NCI-H2029 treated with DMSO at 0.1 percent for 48 hours (cell line): ENCODE data around the gene PPP6R2.

Experiments used
- DNase-seq: peaks from one replicate; lab custom pipeline; 2025; lab: John Stamatoyannopoulos, UW

Gene PPP6R2

DNA sequence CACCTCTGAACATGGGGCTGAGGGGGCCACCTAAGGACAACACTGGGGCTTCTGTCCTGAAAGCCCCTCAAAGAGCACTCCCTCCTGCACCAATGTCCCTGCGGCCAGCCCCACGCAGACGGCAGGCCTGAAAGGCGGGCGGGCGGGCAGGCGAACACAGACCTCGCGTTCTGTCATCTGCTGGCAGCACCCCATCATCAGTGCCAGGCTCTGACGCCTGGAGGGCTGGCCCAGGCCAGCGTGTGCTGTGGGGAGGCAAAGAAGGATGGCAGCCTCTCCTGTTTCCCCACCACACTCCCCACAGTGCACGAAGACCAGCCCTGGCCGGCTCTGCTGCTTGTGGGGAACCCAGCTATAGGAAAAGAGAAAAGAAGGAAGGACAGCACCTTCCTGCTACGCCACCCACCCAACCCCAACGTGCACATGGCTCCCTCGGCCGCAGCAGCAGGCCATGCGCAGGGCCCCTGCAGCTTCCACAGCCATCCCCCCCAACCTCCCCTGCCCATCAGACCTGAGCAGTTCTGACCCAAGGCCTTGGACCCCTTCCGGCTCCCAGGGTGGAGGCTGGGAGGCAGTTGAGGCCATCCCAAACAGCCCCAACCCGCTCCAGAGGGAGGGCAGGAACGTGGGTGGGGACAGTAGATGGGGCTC, 128.2 kb downstream of the PPP6R2 start:
- no peak for DNase-seq

DNA sequence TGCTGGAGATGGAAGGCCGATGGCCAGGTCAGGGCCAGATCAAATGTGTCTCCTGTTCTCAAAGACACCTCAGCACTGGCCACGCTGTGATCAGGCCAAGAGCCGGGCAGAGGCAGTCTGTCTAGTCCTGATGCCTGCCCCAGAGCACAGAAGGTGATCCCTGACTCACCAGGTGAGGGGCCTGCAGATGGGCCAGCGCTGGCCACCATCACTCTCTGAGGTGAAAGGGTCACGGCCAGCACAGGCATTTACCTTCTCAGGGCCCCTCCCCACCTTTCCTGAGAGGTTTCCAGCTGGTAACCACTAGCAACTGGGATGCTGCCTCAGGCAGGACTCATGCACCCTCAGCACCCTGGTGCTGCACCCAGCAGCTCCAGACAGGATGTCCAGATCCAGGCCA, 128.8 kb downstream of the PPP6R2 start:
- no peak for DNase-seq

DNA sequence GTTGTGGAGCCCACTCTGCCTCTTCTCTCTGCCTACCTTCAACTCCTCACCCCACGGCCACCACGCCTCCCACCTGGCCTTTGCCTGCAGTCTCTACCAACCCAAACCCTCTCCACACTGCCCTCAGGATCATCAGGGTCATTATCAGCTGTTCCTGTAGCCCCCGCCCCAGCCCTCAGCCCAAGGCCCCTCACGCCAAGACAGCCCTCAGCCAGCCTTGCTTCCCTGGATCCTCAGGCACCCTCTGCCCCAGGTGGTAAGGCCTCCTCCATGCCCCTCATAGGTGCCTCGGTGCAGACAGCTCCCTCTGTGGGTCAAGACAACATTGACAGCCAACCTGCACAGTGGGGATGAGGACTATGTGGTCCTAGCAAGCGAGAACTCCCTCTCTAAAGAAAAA, 130.0 kb downstream of the PPP6R2 start:
- no peak for DNase-seq

DNA sequence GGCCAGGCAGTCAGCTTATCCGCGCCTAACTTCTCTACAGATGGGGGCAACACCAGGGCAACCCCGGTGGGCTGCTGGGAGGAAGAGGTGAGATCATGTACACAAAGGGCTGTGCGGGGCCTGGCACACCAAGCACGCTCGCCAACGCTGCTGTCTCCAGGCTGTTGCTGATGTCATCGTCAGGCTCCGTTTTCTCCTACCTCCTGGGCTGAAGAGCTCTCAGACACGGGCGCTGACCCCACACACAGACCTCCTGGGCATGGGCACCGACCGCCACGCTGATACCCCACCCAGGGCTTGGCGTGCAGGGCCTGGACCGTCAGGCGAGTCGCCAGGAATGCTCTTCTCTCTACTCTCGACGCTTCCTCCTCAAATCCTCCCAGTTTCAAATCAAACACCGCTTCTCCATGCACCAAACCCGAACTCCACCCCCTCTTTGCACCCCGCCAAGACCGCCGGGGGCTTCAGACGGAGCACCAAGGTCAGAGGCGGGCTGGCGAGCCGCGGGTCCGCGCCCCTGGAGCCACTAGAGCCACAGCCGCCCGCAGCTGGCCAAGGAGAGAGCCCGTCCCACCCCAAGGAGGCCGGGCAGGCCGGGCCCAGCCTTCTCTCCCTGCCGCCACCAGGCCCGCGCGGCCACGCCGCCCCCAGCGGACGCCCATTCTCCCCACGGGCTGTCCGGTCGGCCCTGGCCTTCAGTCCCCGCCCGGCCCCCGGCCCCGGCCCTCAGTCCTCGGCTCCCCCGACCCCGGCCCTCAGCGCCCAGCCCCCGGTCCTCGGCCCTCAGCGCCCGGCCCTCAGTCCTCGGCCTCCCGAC, 130.9 kb downstream of the PPP6R2 start:
- no peak for DNase-seq

DNA sequence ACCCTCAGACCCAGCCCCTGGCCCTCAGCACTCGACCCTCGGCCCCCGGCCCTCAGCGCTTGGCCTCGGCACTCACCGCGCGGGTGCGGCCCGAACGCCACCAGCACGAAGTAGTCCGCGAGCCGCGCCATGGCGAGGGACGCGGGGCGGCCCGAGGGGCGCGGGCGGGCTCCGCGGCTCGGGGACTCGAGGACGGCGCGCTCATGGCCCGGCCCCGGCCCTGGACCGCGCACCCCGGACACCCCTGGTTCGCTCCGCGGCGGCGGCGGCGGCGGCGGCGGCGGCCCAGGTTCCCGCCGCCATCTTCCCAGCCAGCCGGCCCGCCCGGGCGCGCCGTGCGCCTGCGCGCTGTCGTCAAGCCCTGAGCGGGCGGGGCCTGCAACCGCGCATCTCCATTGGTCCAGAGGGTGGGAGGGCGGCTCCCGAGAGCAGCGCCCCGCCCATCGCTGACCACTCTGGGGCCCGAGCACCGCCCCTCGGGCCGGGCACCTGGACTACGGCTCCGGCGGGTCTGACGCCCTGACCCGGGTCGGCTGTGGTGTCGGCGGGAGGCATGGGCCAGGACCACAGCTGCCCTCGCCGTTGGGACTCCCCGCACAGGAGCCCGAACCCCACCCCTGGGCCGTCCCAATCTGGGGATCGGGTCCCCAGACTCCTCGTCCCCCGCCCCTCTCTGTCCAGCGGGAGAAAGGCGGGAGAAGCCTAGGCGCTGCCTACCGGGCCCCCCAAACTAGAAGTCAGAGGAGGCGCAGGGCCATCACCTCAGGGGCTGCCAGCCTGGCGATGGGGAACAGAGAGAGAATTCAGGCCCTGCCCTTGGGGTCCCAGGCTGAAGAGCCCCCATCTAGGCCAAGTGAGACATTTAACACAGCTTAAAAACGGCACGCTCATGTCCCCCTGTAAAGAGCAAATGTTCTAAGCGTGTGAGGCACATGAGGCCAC, 131.9 kb downstream of the PPP6R2 start, which contains the start of gene SBF1:
TSS of gene SBF1 (minus strand) at position 326 of the 942 bp plus-strand sequence. CDS start at position 131, 195 bp downstream.
- DNase-seq: peak; percentile 36

DNA sequence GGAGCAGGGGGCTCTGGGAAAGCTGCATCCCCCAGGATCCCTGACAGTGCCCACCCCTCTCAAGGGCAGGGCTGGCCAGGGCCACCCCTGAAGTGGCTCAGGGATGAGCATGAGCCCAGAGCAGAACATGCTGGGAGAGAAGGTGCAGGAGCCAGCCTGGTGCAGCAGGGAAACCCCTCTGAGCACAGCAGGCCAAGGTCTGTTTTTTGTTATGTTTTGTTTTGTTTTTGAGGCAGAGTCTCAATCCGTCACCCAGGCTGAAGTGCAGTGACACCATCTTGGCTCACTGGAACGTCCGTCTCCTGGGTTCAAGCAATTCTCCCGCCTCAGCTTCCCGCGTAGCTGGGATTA, 132.5 kb downstream of the PPP6R2 start:
- DNase-seq: no peak

DNA sequence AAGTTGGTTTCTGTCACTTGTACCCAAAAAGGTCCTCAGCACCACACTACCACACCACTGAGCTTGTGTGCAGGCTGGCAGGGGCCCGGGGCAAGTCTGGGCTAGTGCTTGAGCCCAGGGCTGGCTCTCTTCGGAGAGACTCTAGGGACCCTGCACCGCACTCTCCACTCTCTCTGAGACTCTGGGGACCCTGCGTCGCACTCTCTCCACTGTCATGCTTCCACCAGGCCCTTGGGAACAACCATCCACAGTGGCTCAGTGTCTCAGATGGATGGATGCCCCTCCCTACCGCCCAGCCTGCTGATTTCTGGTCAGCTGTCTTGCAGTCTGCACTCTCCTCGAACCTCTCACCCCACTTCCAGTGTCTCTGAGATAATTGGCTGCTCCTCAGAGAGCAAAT, 133.7 kb downstream of the PPP6R2 start:
- no peak for DNase-seq

DNA sequence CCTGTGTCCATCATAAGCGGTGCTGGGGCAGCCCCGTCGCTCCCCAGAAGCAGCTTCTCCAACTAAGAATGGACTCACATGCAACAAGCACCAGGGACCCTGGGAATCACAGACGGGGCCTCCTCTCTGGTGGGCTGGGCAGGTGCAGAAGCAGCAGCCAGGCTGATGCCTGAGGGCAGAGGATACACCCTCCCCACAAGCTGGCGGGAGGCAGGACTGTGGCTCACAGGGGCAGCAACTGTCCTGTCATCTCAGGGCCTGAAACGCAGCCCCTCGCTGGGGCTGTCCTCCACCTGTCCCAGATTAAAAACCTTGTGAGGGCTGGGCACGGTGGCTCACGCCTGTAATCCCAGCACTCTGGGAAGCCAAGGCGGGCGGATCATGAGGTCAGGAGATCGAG, 134.8 kb downstream of the PPP6R2 start:
- DNase-seq: no peak

DNA sequence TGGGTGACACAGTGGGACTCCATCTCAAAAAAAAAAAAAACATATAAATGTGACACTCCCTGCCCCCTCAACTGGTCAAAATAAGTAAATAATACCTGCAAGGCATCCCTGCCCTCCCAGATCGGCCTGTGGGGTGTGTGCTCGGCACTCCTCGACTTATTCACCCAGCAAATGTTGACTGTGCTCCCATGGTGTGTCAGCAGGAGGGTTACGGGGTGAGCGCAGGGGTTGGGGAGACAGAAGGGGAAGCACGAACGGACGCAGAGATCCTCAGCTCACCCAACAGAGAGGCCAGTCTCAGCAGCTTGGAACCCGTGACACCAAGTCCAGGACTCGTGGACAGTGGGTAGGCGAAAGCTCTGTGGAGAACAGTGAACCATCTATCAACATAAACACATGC, 136.6 kb downstream of the PPP6R2 start:
- no peak for DNase-seq

DNA sequence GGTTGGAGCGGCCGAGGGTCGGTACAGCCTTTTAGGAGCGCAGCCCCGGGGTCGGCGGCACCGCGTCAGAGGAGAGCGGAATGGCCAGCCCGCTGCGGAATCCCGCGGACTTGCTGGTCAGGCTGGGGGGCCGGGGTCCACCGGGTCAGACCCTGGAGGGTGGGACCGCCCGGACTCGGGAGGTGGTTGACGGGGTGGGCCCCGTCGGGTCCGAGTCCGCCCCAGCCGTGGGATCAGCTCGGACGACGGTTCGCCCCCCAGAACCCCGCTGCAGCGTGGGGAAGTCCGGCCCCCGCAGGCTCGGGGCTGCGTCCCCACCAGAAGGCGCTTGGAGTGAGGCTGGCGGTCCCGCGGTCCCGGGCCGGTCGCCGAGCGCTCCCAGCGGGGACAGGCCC, 137.9 kb downstream of the PPP6R2 start:
- no peak for DNase-seq

DNA sequence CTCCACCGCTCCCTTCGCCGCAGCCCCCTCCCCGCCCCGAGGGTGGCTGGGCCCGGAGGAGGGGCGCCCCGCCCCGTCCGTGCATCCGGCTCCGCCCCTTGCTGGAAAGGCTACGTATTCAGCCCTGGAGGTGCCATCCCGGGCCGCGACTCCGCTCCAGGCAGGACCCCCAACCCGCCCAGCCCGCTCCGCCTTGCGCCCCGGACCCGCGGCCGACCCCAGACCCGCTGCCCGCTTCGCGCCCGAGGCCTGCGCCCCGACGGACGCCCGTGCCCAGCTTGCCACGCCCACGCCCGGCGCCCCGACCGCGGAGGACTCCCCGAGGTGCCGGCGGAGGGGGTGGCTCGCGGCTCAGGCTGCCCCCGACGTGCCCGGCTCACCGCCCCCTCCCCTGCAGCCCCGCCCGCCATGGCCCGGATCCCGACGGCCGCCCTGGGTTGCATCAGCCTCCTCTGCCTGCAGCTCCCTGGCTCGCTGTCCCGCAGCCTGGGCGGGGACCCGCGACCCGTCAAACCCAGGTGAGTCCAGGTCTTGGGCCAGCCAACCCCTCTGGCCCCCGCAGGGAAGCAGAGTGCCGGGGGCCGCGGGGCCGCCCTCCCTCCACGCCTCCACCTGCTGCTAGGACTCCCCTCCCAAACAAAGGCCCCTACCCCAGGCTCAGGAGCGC, 138.4 kb downstream of the PPP6R2 start, which contains the start of gene ADM2:
TSS of gene ADM2 (plus strand) at position 104 of the 667 bp plus-strand sequence. CDS start at position 409, 305 bp downstream.
- DNase-seq: no peak

DNA sequence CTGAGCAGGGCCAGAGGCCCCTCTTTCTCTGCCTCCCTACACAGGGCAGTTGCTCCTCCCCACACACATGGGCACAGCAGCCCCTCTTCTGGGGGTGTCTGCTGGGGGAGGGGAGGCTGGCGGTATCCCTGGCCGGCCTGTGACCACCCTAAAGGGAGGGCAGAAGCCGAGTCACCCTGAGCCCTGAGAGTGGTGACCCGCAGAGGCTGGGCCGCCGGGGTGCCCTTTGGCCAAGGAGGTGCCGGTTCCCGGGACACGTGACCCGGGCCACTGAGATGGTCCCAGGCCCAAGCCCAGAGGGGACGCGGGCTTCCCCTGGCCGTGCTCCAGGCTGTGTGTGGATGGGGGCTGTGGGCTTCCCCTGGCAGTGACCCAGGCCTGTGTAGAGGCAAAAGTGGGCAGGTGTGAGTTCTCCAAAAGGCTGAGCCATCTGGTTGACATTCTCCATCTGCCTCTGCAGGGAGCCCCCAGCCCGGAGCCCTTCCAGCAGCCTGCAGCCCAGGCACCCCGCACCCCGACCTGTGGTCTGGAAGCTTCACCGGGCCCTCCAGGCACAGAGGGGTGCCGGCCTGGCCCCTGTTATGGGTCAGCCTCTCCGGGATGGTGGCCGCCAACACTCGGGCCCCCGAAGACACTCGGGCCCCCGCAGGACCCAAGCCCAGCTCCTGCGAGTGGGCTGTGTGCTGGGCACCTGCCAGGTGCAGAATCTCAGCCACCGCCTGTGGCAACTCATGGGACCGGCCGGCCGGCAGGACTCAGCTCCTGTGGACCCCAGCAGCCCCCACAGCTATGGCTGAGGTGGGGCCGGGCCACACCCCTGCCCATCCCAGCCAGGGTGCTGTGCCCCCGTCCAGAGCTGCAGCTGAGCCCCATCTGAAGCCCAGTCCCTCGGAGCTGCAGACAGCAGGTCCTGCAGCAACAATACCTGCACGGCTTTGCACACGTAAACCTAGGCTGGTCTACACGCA, 139.3 kb downstream of the PPP6R2 start:
- DNase-seq: no peak

DNA sequence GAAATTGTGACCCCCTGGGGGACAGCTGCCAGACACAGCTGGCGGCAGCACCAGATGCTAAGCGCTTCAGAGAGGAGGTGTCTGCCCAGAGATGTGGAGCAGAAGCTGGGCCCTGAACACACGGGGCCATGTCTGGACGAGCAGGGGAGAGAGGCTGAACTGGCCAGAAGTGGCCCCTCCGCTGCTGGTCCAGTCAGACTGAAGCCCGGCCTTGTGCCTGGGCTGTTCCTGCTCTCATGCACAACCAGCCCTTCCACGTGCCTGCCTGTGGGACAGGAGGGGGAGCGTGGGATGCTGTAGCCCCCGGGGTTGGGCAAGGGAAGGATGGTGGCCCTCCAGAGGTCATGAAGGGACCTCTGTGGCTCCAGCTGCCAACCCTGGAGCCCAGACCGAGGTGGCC, 140.0 kb downstream of the PPP6R2 start:
- no peak for DNase-seq

DNA sequence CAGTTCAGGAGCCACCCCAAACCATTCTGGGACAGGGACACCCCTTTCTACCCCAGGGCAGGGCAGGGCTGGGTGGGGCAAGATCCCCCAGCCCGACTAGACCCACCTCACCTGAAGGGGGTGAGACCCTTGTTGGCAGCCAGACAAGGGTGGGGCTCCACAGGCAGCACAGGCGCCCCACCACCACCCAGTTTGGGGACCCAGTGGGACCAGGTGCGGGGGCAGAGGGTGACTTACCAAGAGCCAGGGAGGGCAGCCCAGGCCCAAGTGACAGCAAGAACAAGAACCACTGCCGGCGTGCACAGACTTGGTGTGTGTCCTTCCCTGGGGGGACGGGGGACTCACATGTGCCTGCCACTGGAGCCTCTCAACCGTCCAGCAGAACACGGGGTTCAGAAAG, 140.4 kb downstream of the PPP6R2 start:
- DNase-seq: no peak

DNA sequence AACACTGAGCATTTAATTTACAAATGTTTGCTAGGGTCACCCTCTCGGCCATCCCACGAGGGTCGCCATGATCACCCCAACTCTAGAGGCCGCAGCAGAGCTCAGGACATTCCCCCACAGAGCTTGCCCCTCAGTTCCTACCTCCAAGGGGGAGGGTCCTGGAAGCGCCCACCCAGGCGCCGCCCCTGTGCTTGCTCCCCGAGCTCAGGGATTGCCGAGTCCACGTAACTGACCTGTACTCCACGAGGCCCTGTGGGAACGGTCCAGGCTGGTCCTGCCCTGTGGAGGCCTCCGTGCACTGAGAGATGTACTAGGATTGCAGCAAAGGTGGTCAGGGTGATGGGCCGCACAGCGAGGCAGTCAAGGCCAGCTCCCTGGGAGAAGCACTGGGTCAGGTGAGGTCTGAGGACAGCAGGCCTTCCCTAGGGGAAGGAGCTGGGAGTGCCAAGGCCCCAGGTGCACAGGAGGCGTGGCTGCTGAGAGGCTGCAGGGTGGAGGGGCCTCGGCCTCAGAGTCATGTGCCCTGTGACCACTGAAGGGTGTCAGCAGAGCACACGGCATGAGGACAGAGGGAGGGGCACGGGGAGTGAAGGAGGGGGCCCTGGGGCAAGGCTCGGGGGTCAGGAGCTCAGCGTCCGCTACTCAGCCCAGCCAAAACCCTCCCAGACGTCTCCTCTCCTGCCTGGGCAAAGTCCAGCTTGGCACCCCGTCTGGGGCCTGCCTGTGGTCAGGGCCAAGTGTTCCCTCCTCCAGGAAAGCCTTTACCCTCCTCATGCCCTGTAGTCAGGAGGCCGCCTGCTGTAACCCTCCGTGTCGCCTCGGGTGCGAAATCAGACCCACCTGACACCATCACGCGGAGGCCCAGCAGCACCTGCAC, 141.1 kb downstream of the PPP6R2 start:
- DNase-seq: no peak

DNA sequence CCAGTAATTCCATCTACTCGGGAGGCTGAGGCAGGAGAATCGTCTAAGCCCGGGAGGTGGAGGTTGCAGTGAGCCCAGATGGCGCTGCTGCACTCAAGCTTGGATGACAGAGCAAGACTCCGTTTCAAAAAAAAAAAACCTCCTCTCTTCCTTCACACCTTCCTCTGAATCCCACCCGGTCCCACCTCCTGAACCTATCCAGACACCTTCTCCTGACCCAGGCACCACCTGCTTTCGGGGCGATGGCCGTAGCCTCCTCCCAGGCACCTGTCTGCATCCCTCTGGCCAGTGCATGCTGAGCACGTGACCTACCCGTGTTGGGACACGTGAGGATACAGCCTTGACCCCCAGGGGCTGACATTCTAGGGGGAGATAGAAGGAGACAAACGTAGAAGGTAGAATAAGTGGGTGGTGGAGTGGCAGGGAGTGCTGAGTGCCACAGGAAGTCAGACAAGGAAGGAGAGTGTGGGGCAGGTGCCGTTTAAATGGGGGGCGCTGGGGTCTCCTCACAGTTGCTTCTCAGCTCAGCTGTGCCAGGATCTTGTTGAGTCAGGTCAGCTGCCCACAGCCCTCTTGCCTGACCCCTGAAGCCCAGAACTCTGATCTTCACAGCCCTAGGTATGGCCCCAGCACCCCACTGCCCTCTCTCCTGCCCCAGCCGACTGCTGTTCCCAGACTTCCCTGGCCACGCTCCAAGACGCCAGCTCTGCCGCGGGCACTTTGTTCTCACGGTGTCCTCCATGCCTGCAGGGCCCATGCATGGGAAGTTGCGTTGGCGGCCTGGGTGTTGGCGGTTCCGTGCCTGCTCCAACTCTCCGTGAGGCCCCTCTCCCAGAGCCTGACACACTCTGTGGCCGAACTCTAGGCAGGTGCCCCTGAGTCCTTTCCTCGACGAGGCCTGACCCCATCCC, 142.3 kb downstream of the PPP6R2 start:
- no peak for DNase-seq

DNA sequence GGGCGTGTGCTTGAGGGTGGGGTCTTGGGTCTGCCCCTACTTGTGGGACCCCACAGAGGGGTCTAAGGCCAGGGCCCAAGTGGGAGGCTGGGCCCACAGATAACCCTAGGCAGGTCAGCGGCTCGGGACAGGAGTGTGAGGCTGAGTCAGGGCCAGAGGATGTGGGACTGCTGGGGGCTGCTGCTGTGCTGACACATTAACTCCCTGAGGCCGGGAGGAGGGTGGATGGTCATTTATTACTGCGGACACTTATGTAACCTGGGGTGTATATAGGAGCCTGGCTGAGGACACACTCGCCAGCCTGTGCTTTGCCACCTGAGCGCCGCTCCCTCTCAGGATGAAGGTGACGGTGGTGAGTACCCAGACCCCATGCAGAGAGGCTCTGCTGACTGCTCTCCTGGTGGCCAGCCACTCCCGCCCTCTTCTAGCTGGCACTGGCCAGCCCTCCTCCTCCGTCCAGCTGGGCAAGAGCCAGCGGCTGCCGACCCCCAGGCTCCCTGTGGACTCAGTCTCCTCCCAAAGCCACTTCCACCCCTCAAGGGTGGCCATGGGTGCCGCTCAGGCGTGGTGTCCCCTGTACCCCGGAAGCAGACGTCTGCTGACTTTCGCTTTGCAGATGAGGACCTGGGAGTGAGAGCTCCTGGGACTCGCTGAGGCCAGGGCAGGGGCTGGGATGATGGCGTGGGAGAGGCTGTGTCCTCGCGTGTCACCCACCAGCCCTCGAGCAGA, 143.6 kb downstream of the PPP6R2 start, which contains the start of gene MIOX:
TSS of gene MIOX (plus strand) at position 299 of the 729 bp plus-strand sequence. CDS start at position 338, 39 bp downstream.
- no peak for DNase-seq
